ENCODE data around the gene SYNE4.

The SYNE4 gene

DNA sequence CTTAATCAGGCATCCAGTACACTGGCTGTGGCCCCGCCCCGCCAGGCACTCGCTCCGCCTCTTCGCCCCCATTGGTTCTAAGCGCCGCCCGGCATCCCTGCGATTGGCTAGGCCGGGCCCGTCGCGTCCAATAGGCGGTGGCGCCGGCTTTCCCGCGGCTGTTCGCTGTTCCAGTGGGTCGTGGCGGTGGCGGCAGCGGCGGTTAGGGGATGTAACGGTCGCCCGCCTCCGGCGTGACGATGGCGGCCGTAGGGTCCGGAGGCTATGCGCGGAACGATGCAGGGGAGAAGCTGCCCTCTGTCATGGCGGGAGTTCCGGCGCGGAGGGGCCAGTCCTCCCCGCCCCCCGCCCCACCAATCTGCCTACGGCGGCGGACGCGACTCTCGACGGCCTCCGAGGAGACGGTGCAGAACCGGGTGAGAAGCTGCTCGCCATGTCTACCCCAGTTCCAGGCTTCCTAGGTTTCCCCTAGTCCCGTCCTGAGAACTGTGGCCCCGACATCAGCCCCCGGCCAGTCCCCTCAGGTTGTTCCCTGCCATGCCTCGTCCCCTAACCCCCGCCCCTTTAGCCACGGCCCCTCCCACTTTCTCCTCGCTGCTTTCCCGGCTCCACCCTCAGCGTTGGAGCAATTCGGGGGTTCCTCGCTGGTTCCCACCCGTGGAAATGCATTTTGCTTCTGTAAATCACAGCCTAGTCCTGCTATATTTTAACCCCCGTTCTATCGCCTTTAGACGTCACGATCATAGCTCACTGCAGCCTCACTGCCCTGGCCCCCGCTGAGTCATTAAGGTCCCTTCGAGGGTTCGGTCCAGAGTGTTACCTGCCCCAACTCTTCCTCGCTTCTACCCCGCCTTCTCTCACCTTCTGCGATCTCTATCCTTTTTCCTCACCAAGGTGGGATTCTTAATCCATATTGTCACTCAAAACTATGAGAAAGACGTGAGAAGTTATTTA is 46.4 kb upstream of the SYNE4 start, which contains the start of gene WDR62 (continued):
- TF ChIP-seq, protein P1, sequence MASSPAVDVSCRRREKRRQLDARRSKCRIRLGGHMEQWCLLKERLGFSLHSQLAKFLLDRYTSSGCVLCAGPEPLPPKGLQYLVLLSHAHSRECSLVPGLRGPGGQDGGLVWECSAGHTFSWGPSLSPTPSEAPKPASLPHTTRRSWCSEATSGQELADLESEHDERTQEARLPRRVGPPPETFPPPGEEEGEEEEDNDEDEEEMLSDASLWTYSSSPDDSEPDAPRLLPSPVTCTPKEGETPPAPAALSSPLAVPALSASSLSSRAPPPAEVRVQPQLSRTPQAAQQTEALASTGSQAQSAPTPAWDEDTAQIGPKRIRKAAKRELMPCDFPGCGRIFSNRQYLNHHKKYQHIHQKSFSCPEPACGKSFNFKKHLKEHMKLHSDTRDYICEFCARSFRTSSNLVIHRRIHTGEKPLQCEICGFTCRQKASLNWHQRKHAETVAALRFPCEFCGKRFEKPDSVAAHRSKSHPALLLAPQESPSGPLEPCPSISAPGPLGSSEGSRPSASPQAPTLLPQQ (tag by site-specific recombination; IDR thresholded peaks at IDR 0.05): peak; percentile 85
- TF ChIP-seq ZFP3 (tag by site-specific recombination; IDR thresholded peaks at IDR 0.05; ENCODE audit: low read depth) (0 out of 2 replicates have a peak, but pooled peaks have one; percentile 16), ZNF530 (tag by site-specific recombination; IDR thresholded peaks at IDR 0.05; ENCODE audit: low read depth) (no peak), BCL11B (tag by site-specific recombination; IDR thresholded peaks at IDR 0.05; ENCODE audit: low read depth) (peak; percentile 80), MZF1 (tag by site-specific recombination; IDR thresholded peaks at IDR 0.05; ENCODE audit: borderline replicate concordance) (peak; percentile 34; the same call in 1 of the 2 replicates), BCL11A (tag by site-specific recombination; IDR thresholded peaks at IDR 0.05; ENCODE audit: low read depth) (no peak), ZNF596 (tag by site-specific recombination; IDR thresholded peaks at IDR 0.05) (0 out of 2 replicates have a peak, but pooled peaks have one; percentile 44), ZNF324 (tag by site-specific recombination; IDR thresholded peaks at IDR 0.05) (no peak; the same call in 1 of the 2 replicates), SP3 (tag by site-specific recombination; IDR thresholded peaks at IDR 0.05) (peak; percentile 66), ZSCAN30 (tag by site-specific recombination; IDR thresholded peaks at IDR 0.05) (peak; percentile 77), SETDB1 (IDR thresholded peaks at IDR 0.05; ENCODE audit: insufficient read length, low read length) (no peak), ZNF837 (tag by site-specific recombination; IDR thresholded peaks at IDR 0.05) (0 out of 2 replicates have a peak, but pooled peaks have one; percentile 74), ZNF23 (tag by site-specific recombination; IDR thresholded peaks at IDR 0.05; ENCODE audit: borderline replicate concordance) (no peak), ZNF654 (tag by site-specific recombination; IDR thresholded peaks at IDR 0.05; ENCODE audit: low read depth) (no peak), ZNF248 (tag by site-specific recombination; IDR thresholded peaks at IDR 0.05) (no peak), ZNF335 (tag by site-specific recombination; conservative IDR thresholded peaks at IDR 0.05) (peak; percentile 92), ZNF768 (tag by site-specific recombination; IDR thresholded peaks at IDR 0.05) (no peak; the same call in 1 of the 2 replicates), ZBTB20 (tag by site-specific recombination; IDR thresholded peaks at IDR 0.05) (peak; percentile 77), SP2 (tag by site-specific recombination; IDR thresholded peaks at IDR 0.05) (peak; percentile 84), ZNF561 (tag by site-specific recombination; IDR thresholded peaks at IDR 0.05; ENCODE audit: borderline replicate concordance) (no peak; the same call in 1 of the 2 replicates), ZNF121 (tag by site-specific recombination; IDR thresholded peaks at IDR 0.05) (no peak; the same call in 1 of the 2 replicates), ZNF433 (tag by site-specific recombination; IDR thresholded peaks at IDR 0.05; ENCODE audit: low read depth) (no peak)
- TF ChIP-seq, protein P2, sequence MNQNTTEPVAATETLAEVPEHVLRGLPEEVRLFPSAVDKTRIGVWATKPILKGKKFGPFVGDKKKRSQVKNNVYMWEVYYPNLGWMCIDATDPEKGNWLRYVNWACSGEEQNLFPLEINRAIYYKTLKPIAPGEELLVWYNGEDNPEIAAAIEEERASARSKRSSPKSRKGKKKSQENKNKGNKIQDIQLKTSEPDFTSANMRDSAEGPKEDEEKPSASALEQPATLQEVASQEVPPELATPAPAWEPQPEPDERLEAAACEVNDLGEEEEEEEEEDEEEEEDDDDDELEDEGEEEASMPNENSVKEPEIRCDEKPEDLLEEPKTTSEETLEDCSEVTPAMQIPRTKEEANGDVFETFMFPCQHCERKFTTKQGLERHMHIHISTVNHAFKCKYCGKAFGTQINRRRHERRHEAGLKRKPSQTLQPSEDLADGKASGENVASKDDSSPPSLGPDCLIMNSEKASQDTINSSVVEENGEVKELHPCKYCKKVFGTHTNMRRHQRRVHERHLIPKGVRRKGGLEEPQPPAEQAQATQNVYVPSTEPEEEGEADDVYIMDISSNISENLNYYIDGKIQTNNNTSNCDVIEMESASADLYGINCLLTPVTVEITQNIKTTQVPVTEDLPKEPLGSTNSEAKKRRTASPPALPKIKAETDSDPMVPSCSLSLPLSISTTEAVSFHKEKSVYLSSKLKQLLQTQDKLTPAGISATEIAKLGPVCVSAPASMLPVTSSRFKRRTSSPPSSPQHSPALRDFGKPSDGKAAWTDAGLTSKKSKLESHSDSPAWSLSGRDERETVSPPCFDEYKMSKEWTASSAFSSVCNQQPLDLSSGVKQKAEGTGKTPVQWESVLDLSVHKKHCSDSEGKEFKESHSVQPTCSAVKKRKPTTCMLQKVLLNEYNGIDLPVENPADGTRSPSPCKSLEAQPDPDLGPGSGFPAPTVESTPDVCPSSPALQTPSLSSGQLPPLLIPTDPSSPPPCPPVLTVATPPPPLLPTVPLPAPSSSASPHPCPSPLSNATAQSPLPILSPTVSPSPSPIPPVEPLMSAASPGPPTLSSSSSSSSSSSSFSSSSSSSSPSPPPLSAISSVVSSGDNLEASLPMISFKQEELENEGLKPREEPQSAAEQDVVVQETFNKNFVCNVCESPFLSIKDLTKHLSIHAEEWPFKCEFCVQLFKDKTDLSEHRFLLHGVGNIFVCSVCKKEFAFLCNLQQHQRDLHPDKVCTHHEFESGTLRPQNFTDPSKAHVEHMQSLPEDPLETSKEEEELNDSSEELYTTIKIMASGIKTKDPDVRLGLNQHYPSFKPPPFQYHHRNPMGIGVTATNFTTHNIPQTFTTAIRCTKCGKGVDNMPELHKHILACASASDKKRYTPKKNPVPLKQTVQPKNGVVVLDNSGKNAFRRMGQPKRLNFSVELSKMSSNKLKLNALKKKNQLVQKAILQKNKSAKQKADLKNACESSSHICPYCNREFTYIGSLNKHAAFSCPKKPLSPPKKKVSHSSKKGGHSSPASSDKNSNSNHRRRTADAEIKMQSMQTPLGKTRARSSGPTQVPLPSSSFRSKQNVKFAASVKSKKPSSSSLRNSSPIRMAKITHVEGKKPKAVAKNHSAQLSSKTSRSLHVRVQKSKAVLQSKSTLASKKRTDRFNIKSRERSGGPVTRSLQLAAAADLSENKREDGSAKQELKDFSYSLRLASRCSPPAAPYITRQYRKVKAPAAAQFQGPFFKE (tag by site-specific recombination; IDR thresholded peaks at IDR 0.05; ENCODE audit: borderline replicate concordance): no peak
- TF ChIP-seq, protein P3, sequence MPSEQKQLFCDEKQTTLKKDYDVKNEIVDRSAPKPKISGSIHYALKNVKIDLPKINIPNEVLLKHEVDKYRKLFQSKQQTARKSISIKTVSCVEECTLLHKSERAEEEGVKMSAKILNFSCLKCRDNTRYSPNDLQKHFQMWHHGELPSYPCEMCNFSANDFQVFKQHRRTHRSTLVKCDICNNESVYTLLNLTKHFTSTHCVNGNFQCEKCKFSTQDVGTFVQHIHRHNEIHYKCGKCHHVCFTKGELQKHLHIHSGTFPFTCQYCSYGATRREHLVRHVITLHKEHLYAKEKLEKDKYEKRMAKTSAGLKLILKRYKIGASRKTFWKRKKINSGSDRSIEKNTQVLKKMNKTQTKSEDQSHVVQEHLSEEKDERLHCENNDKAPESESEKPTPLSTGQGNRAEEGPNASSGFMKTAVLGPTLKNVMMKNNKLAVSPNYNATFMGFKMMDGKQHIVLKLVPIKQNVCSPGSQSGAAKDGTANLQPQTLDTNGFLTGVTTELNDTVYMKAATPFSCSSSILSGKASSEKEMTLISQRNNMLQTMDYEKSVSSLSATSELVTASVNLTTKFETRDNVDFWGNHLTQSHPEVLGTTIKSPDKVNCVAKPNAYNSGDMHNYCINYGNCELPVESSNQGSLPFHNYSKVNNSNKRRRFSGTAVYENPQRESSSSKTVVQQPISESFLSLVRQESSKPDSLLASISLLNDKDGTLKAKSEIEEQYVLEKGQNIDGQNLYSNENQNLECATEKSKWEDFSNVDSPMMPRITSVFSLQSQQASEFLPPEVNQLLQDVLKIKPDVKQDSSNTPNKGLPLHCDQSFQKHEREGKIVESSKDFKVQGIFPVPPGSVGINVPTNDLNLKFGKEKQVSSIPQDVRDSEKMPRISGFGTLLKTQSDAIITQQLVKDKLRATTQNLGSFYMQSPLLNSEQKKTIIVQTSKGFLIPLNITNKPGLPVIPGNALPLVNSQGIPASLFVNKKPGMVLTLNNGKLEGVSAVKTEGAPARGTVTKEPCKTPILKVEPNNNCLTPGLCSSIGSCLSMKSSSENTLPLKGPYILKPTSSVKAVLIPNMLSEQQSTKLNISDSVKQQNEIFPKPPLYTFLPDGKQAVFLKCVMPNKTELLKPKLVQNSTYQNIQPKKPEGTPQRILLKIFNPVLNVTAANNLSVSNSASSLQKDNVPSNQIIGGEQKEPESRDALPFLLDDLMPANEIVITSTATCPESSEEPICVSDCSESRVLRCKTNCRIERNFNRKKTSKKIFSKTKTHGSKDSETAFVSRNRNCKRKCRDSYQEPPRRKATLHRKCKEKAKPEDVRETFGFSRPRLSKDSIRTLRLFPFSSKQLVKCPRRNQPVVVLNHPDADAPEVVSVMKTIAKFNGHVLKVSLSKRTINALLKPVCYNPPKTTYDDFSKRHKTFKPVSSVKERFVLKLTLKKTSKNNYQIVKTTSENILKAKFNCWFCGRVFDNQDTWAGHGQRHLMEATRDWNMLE (tag by site-specific recombination; conservative IDR thresholded peaks at IDR 0.05; ENCODE audit: low read depth): no peak
- TF ChIP-seq, protein P4, sequence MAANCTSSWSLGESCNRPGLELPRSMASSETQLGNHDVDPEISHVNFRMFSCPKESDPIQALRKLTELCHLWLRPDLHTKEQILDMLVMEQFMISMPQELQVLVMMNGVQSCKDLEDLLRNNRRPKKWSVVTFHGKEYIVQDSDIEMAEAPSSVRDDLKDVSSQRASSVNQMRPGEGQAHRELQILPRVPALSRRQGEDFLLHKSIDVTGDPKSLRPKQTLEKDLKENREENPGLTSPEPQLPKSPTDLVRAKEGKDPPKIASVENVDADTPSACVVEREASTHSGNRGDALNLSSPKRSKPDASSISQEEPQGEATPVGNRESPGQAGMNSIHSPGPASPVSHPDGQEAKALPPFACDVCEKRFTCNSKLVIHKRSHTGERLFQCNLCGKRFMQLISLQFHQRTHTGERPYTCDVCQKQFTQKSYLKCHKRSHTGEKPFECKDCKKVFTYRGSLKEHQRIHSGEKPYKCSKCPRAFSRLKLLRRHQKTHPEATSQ (tag by site-specific recombination; IDR thresholded peaks at IDR 0.05): peak; percentile 97

Data from HEK293 (cell line).